ENCODE results near the gene KLHDC7A. TPM values are rescaled to one million over a fixed set of nuclear protein-coding genes. Genes with fewer than 3 reads are reported as not detected.

KLHDC7A gene
- total RNA-seq, 1 donor from 2014 or later: not detected

DNA sequence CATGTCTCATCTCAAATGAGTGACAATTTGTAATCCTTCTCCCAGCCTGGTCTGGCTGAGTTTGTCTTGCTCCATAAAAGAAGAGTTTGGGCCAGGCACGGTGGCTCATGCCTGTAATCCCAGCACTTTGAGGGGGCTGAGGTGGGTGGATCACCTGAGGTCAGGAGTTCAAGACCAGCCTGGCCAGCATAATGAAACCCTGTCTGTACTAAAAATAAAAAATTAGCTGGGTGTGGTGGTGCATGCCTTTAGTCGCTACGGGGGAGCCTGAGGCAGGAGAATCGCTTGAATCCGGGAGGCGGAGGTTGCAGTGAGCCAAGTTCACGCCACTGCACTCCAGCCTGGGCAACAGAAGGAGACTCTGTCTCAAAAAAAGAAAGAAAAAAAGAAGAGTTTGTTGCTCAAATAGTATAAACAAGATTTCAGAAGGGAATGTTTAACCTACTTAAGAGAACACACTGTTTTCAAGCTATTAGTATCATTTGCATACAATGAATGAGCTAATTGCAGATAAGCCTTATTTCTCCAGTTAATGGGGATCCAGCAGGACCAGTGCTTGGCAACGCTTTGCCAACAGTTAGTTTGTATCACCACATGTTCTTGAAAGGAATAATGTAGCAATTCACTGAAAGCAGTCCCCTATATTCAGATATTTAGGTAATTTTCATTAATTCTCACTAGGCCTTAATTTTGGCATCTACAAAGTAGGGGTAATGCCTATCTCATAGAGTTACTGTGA, 15.9 kb downstream of the KLHDC7A start:
- peaks cover 2% of the 10 kb centered on the region for H3K4me1 Mint-ChIP-seq
- peaks cover 8% of the 10 kb centered on the region for H3K9me3 Mint-ChIP-seq
- Histone ChIP-seq H3K4me2 (no peak overlapping the region), H3K4me3 (no peak overlapping the region), H3K27me3 (no peaks in the 10 kb centered on the region), H2AFZ (replicated peaks) (no peak overlapping the region), H4K20me1 (ENCODE audit: low read depth) (no peaks in the 10 kb centered on the region), H3K4me1 (no peaks in the 10 kb centered on the region), H3K27ac (no peak overlapping the region), H3K9ac (no peak overlapping the region), H3K79me2 (ENCODE audit: low read depth) (no peaks in the 10 kb centered on the region), H3K36me3 (no peaks in the 10 kb centered on the region), H3F3A (ENCODE audit: low read depth) (no peaks in the 10 kb centered on the region), H3K9me3 (ENCODE audit: low read depth) (no peaks in the 10 kb centered on the region)
- no peak overlapping the region for H3K4me3 Mint-ChIP-seq
- no peaks in the 10 kb centered on the region for H3K36me3 Mint-ChIP-seq
- H3K27ac Mint-ChIP-seq: no peak overlapping the region
- peaks cover 16% of the 10 kb centered on the region for H3K27me3 Mint-ChIP-seq (ENCODE audit: insufficient read depth, low read depth)
- TF ChIP-seq, protein P1, sequence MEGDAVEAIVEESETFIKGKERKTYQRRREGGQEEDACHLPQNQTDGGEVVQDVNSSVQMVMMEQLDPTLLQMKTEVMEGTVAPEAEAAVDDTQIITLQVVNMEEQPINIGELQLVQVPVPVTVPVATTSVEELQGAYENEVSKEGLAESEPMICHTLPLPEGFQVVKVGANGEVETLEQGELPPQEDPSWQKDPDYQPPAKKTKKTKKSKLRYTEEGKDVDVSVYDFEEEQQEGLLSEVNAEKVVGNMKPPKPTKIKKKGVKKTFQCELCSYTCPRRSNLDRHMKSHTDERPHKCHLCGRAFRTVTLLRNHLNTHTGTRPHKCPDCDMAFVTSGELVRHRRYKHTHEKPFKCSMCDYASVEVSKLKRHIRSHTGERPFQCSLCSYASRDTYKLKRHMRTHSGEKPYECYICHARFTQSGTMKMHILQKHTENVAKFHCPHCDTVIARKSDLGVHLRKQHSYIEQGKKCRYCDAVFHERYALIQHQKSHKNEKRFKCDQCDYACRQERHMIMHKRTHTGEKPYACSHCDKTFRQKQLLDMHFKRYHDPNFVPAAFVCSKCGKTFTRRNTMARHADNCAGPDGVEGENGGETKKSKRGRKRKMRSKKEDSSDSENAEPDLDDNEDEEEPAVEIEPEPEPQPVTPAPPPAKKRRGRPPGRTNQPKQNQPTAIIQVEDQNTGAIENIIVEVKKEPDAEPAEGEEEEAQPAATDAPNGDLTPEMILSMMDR (IDR thresholded peaks at IDR 0.05): no peak
- TF ChIP-seq EZH2phosphoT487 (IDR thresholded peaks at IDR 0.05): no peak
- no peak for TF ChIP-seq EZH2 (IDR thresholded peaks at IDR 0.05)
- no peak for DNase-seq (ENCODE audit: low spot score)

DNA sequence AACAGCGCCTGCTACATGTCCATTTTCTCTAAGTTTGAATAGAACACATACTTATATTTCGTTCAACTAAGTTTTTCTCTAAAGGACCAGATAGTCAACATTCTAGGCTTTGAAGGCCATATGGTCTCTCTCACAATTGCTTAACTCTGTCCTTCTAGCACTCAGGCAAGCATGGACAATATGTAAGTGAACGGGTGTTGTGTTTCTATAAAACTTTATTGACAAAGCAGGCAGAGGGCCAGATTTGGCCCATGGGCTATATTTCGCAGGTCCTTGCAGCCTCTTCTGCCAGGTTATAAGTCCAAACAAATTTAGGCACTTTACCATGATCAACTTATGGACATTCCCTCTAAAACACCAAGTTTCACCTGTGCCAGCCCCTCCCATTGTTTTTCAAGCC, 21.1 kb downstream of the KLHDC7A start:
- no peaks in the 10 kb centered on the region for H3K36me3 Mint-ChIP-seq
- H3K27me3 Mint-ChIP-seq (ENCODE audit: insufficient read depth, low read depth): peaks cover 5% of the 10 kb centered on the region
- Histone ChIP-seq H3K27me3 (no peaks in the 10 kb centered on the region), H2AFZ (replicated peaks) (no peak overlapping the region), H3K4me1 (no peaks in the 10 kb centered on the region), H4K20me1 (ENCODE audit: low read depth) (no peaks in the 10 kb centered on the region), H3F3A (ENCODE audit: low read depth) (no peaks in the 10 kb centered on the region), H3K27ac (no peak overlapping the region), H3K79me2 (ENCODE audit: low read depth) (no peaks in the 10 kb centered on the region), H3K4me2 (no peak overlapping the region), H3K4me3 (no peak overlapping the region), H3K9ac (no peak overlapping the region), H3K9me3 (ENCODE audit: low read depth) (no peaks in the 10 kb centered on the region), H3K36me3 (no peaks in the 10 kb centered on the region)
- no peak overlapping the region for H3K4me3 Mint-ChIP-seq
- TF ChIP-seq, protein P1 (IDR thresholded peaks at IDR 0.05): no peak
- TF ChIP-seq EZH2 (IDR thresholded peaks at IDR 0.05) (no peak), EZH2phosphoT487 (IDR thresholded peaks at IDR 0.05) (no peak)
- no peaks in the 10 kb centered on the region for H3K9me3 Mint-ChIP-seq
- H3K27ac Mint-ChIP-seq: no peak overlapping the region
- no peaks in the 10 kb centered on the region for H3K4me1 Mint-ChIP-seq
- DNase-seq (ENCODE audit: low spot score): no peak

DNA sequence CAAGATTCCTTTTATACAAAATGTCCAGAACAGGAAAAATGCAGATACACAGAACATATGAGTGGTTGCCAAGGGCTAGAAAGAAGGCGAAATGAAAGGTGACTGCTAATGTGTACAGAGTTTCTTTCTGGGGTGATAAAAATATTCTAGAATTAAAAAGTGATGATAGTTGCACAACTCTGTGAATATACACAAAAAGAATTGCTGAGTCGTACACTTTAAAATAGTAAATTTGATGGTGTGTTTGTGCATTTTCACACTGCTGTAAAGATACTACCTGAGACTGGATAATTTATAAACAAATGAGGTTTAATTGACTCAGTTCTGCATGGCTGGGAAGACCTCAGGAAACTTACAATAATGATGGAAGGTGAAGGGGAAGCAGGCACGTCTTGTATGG, 23.9 kb downstream of the KLHDC7A start:
- Histone ChIP-seq H2AFZ (replicated peaks) (no peak overlapping the region), H3K9ac (no peak overlapping the region), H3K36me3 (no peaks in the 10 kb centered on the region), H3K4me3 (no peak overlapping the region), H3K27me3 (no peaks in the 10 kb centered on the region), H3K79me2 (ENCODE audit: low read depth) (no peaks in the 10 kb centered on the region), H3K4me2 (no peak overlapping the region), H4K20me1 (ENCODE audit: low read depth) (no peaks in the 10 kb centered on the region), H3K9me3 (ENCODE audit: low read depth) (no peaks in the 10 kb centered on the region), H3F3A (ENCODE audit: low read depth) (no peaks in the 10 kb centered on the region), H3K27ac (no peak overlapping the region), H3K4me1 (no peaks in the 10 kb centered on the region)
- TF ChIP-seq EZH2 (IDR thresholded peaks at IDR 0.05): no peak
- TF ChIP-seq, protein P1 (IDR thresholded peaks at IDR 0.05): no peak
- TF ChIP-seq EZH2phosphoT487 (IDR thresholded peaks at IDR 0.05): no peak
- no peaks in the 10 kb centered on the region for H3K36me3 Mint-ChIP-seq
- no peak overlapping the region for H3K27ac Mint-ChIP-seq
- DNase-seq (ENCODE audit: low spot score): no peak
- H3K9me3 Mint-ChIP-seq: no peaks in the 10 kb centered on the region
- no peak overlapping the region for H3K4me3 Mint-ChIP-seq
- H3K27me3 Mint-ChIP-seq (ENCODE audit: insufficient read depth, low read depth): peaks cover 3% of the 10 kb centered on the region
- H3K4me1 Mint-ChIP-seq: no peaks in the 10 kb centered on the region
